GM11168 (cell line): Measurements from ENCODE around the gene LINS1.

Source experiments
- in situ Hi-C: fragments of 300-500 bp; cut with MboI; formaldehyde crosslinking; loops from one replicate; pipeline ENCODE4 v1.12.0; 2022; ENCODE audit warnings: low sequenced_read_pairs; ENCODE audit not compliant: unreplicated experiment

The LINS1 gene

DNA sequence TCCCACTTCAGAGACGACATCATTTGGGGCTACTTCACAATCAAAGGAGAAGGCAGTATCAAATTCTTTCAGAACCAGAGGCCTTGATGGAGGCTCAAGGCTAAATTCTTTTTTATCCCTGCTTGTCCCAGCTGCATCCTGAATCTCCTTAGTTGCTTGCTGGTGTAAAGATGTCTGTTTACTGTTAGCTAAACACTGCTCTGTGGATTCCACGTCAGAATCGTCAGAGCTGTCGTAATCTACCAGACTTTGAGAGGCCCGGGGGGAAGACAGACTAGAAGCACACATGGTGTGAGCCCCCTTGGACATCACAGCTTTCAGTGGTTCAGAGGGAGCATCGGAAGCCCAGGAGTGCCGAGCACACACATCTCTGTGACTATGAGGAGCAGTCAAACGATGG, 32.6 kb downstream of the LINS1 start:
- in situ Hi-C loops: loop anchor here (25.0 kb wide), 1 partner anchor 632 kb away; no protein-coding TSS in a partner anchor

DNA sequence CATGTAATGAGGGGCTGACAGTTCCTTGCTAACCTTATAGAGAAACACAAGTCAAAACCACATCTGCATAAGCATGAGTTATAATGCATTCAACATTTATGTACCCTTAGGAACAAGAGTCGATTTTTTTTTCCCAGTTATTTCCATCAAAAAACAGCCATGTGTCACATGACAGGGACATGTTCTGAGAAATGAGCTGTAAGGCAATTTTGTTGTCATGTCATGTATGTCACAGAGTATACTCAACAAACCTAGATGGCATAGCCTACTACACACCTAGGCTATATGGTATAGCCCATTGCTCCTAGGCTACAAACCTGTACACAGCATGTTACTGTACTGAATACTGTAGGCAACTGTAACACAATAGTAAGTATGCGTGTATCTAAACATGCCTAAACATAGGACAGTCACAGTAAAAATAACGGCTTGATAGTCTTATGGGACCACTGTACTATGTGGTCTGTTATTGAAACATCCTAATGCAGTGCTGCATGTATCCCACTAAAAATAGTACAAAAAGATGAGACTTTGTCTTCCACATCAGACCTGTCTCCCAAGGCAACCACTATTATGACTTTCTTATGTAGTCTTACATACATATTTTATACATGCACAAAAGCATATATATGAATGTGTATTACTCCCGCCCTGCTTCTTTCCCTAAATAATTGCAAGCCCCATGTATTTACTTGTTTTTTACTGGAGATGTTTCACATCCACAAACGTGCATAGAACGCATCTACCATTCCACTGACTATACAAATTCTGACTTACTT, 34.9 kb downstream of the LINS1 start:
- in situ Hi-C loops: loop anchor here (25.0 kb wide), 1 partner anchor 630 kb away; no protein-coding TSS in a partner anchor

DNA sequence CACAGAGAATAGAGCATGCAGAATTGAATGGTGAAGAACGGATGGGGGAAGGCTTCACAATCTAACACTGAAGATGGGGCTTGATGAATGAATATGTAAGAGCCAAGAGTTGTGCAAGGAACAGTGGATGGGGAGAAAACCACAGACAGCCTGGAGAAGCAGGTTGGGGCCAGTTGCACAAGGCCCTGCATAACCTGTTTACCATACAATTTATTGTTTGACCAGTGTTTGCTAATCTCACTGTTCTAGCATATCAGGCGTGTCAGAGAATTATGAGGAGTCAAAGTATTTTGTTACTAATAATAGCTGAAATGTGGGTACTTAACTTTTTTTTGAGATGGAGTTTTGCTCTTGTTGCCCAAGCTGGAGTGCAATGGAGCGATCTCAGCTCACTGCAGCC, 36.4 kb downstream of the LINS1 start:
- in situ Hi-C loops: loop anchor here (25.0 kb wide), 1 partner anchor 628 kb away; no protein-coding TSS in a partner anchor

DNA sequence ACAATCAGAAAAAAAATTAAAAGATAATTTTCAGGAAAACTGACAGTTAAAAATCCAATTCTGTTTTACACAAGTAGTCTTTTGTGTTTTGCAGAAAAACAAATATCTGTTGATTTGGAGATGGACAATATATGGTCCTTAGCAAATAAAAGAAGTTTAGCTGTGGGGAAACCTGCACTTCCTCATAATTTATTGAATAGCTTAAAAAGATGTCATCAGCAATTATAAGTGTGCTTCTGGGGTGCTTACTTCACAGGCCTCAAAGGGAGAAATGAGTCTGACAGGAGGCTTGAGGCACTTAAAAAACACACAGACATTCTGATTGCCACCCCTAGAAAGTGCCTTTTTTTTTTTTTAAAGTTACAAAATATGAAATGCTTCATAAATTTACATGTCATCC, 41.7 kb downstream of the LINS1 start:
- in situ Hi-C loops: loop anchor here (25.0 kb wide), 1 partner anchor 623 kb away; no protein-coding TSS in a partner anchor

DNA sequence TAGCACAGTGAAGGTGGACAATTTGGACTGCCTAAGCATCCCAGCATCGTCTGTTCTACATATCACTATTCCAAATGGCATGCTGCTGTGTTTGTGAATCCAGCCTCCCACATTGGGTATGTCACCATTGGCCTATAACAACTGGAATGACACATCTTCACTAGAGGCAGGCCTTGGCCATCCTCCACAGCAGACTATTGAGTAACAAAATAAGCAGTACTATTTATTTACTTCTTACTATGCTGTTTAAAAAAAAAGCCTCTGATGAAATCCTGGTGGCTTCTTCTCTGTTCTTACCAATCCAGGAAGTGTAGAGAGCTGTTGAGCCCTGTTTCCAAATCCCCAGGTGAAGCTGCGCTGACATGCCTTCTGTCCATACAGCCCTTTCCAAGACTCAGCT, 42.7 kb downstream of the LINS1 start:
- in situ Hi-C loops: loop anchor here (25.0 kb wide), 1 partner anchor 622 kb away; no protein-coding TSS in a partner anchor

DNA sequence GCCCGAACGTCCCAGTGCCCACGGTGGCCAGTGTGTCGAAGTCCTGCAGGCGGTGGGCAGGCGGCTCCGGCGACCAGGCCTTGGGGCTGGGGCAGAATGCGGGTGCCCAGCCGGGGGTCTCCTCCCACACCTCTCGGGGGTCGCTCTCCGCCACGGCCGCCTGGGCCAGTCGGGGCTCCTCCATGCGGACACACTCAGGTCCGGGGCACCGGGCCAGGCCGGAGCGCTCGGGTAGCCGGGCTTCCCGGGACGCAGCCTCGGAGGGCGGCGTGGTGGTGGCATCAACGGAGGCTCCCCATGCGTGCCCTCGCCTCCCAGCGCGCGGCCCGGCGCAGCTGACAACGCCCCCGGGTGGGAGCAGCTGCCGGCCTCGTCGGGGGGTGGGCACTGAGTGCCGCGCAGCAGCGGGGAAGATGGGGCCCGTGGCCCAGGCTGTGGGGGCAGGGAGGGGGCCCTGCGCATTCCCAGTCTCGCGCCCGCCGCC, 43.2 kb downstream of the LINS1 start:
- in situ Hi-C loops: loop anchor here (25.0 kb wide), 1 partner anchor 622 kb away; no protein-coding TSS in a partner anchor

DNA sequence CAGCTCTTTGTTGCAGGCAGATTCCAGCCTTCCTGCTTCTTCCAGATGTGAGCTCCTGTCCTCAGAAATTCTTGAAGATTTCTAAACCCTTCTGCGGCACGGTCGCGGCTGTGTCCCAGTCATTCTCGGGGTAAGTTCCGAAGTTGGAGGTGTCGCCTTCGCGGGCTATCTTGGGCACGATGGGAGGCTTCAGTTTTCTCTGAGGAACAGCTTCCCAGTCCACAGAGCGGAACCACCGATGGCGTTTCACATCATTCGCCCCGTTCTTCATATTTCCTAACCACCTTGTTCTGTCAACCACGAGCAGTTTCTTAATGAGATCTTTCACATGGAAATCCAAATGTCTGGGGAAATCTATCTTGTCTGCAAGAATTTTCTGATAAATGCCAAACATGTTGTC, 48.5 kb downstream of the LINS1 start:
- in situ Hi-C loops: loop anchor here (25.0 kb wide), 1 partner anchor 616 kb away; no protein-coding TSS in a partner anchor

DNA sequence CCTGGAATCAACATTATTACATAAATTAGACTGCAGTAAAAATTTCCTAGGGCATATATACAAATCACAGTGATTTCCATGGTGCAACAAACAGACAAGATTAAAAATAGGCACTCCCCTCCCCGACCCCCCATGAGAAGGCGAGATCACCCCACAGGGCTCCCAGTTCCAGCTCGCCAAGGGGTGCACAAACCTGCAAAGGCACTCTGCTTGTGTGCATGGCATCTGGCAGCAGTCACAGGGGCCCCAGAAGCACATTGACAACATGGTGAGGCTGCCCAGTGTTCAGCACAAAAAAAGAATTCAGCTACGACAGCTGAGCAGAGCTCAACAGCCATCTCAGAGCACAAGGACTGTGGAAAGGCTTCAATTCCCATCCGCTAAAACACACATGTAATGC, 54.0 kb downstream of the LINS1 start:
- in situ Hi-C loops: no loop called here

DNA sequence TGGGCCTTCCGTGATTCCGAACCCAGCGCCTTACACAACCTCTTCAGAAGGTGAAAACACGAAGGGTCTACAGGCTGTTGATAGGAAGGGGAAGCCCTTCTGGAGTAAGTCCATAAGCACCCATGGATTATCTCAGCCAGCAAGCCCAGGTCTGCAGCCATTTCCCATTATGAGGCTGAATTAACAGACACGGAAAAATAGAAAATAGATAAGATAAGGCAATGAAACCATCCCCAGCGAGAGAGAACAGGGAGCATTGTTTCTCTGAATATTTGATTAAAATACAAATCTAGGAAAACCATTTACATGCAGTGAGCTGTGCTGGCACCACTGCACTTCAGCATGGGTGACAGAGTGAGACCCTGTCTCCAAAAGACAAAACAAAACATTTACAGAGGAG, 57.0 kb downstream of the LINS1 start:
- in situ Hi-C loops: no loop called here

DNA sequence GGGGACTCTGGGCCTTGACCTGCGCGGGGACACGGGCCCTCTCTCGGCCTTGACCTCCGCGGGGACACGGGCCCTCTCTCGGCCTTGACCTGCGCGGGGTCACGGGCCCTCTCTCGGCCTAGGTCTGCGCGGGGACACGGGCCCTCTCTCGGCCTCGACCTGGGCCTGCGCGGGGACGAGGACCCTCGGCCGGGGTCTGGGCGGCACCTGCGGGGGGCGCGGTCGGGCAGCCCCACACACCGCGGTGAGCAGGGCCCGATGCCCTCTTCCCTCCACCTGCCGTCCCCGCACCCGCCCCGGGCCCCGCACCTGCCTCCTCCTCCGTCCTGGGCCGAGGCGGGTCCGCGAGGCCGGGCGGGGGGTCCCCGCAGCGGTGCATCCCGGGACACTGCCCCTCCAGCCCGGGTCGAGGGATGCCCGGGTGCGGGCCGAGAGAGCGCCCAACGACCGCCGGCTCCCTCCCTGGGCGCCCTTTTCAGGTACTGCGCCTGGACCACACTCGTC, 57.6 kb downstream of the LINS1 start:
- in situ Hi-C loops: no loop called here

DNA sequence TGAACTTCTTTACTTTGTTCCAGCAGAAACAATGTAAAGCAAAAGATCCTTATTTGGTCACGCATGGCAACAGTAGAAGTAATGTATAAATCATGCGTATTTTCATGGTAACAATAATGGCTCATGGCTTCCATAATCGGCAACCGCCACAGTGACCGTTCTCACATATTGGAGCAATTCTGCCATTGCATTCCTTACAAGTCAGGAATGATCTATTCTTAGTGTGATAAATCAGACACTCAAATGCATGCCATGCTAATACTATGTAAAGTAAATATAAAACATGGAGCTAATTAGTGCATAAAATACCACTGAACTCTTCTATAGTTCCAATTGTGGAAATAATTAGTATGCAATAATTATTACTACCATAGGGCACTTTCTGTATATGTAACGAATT, 59.7 kb downstream of the LINS1 start:
- in situ Hi-C loops: no loop called here

DNA sequence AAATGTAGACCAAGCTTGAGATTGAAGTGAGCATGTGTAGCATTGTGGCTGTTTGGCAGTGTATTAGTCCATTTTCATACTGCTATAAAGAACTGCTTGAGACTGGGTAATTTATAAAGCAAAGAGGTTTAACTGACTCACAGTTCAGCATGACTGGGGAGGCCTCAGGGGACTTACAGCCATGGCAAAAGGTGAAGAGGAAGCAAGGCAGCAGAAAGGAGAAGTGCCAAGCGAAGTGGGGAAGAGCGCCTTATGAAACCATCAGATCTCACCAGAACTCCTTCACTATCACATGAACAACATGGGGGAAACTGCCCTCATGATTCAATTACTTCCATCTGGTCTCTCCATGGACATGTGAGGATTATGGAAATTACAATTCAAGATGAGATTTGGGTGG, 64.7 kb downstream of the LINS1 start:
- in situ Hi-C loops: no loop called here

DNA sequence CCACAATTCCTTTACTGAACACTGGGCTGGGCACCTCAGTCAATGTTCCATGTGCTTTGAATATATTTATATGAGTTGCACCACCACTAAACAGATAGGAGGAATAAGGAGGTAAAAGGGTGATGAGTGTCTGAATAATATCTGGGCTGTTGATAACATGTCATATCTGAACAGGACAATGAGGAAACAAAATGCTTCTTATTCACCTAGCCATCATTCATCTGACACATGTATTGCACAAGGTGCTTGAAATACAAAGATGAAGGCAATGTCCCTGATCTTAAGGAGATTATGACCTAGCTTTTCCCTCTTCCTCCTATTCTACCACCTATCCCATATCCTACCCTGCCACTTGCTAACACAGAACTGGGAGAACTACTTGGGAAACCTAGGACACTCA, 65.3 kb downstream of the LINS1 start:
- in situ Hi-C loops: no loop called here

DNA sequence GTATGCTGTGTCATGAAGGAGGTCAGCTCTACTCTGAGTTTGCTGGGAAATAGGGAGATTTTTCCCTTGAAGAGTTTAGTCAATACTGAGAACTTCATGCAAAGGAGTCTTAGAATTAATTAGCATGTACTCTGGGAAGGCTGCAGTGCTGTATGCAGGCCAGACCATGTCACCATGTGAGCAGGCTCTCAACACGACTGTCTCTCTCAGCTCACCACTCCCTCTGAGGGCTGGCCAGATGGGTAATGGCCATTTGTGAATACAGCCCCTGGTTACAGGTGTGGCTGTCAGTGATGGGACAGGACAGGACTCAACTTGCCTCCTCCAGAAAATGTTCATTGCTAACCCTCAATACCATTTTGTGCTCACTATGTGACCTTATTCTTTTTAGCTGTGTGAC, 68.1 kb downstream of the LINS1 start:
- in situ Hi-C loops: no loop called here

DNA sequence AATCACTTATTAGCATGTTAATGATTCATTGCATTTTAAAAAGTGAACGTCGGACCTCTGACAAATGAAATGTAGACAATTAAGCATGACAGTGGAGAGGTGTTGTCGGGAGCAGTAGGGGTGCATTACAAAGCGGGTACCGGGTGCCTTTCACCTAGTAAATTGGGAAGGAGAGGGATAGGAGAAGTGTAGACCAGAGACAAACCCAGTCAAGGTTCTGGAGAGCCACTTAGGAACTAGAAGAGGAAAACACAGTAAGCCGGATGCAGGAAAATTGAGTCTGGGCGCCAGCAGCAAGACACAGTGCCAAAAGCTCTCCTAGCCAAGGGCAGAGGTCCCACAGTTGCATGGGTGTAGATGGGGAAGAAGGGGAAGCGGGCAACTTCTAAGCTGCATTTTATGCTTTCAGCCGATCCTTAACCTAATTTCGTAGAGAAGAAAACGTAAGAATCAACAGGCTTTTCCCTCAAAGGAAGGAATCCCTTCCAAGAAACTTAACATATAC, 70.1 kb downstream of the LINS1 start:
- in situ Hi-C loops: no loop called here

DNA sequence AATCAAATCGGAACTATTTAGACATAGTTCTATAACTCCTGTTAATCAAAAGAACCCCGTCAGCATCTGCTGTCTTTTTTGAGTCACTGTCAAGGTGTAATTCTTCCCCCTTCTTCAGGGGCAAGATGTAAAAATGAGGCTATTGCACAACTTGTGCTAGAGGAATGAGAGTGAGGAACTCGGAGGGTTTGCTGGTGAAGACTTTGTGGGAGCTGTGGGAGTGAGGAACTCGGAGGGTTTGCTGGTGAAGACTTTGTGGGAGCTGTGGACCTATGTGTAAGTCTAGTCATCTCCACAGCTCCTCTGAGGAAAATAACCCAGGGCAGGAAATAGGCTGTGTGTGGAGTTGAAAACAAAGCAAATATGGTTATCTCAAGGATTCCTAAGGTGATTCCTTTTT, 70.8 kb downstream of the LINS1 start:
- in situ Hi-C loops: no loop called here

DNA sequence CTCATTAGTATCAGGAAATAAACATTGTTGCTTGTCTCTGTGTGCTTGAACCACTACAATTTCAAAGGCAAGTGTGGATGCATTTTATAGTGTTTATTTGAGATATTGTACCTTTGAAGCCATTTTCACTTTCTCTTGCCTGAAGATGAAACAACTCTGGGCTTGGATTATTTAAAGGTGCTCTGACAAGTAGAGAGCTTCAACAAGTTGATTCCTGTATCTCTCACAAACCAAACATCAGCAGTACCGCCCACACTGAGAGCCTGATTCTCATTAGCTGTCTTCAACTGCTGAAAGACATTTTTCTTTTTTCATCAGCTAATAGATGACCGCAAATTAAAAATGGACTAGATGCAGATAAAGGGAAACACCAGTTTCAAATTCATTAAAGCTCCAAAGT, 72.4 kb downstream of the LINS1 start:
- in situ Hi-C loops: no loop called here

DNA sequence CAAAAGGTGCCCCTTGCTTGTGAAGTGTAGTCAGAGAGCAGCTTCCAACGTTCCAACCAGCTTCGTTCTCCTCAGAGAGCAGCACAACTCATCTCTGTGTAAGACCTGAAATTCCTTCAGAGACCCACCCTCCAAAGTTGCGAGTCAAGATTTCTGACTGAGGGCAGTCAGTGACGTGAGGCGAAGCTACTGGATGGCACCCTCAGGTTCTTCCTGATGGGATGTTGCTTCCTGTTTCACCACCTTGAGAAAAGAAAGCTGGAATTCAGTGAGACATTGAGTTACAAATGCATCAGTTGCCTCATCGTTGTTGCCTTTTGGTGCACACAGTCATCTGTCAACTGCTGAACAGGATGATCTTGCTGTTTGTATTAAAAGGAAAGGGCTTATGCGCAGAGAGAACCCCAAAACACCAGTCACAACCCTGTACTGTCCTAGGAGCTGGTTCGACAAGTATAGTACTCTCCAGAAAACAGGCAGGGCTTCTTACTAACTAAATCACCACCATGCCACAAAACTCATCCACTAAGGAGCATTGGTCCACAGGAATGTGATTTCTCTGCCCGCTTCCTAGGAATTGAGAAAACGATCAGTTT, 73.1 kb downstream of the LINS1 start, which contains the start of gene CERS3:
TSS of gene CERS3 (minus strand) at position 118 of the 596 bp plus-strand sequence. CDS start 27,101 bp downstream, outside the sequence.
- in situ Hi-C loops: no loop called here

DNA sequence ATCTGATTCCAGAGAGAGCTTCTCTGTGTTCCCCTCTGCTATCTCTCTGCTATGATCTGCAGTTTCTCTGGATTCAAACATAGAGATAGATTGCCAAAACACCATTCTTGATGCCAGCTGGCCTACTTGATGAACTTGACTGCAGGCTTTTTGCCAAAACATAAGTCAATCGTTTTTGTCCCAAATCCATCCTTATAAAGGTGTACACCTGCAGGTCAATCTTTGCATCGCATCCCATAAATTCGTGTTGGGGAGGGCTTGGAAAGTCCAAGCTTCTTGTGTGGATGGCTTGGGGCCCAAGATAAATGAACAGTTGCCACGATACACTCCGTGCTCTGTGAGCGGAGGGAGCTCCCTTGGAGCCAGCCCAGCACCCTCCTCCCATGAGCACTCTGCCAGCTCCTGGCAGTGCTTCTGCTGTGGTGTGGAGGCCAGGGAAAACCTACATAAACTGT, 75.9 kb downstream of the LINS1 start:
- in situ Hi-C loops: no loop called here

DNA sequence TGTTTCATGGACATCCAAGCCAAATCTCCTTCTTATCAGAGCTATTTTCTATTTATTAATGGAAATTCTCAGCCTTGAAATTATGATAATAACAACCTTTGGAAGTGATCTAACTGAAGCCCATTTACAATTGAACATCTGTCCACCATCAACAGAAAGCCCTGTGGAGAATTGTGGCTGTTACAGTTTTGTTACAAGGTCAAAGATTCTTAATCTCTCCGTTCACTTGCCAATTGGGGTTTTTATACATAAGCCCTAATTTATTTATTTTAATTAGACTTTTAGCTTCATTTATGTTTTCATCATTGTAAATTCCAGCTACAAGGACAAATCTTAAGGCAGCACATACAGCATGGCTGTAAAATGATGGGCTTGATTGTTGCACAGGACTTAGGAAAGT, 76.5 kb downstream of the LINS1 start:
- in situ Hi-C loops: no loop called here

DNA sequence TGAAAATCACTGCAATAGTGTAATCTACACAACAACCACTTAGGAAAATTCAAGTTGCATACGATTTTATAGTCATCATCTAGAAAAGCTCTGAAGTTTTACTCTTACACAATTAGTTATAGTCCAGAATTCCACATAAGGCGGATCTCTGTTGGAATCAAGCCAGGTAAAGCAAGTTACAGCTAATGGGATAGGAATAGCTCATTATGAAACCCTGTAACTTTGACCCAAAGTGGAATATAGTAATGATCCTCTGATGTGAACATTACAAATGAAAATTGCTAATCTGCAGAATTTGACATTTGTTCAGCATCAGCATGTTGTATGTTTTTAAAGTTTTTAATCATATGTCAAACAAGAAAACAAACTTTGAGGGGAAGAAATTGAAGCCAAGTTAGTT, 77.7 kb downstream of the LINS1 start:
- in situ Hi-C loops: no loop called here
